Spleen (tissue), 7 donors: Measurements from ENCODE around the gene SIVA1.

Experiments
- POLR2A ChIP-seq, 3 donors: fragments of 450-650 bp; IDR thresholded peaks; one replicate each; pipeline ENCODE4 v1.5.1; 2017; ENCODE audit warnings: antibody characterized with exemption in 3 of 3, mild to moderate bottlenecking in 1 of 3
- TF ChIP-seq, protein P1 (sequence below), 11 experiments: fragments of 200-600 bp in 7 of 11; fragments of 450-650 bp in 4 of 11; sonication (generic) in 4 of 11; IDR thresholded peaks in 8 of 11; conservative IDR thresholded peaks in 3 of 11; 1 replicate in 7 of 11; 2 replicates in 4 of 11; pipeline versions ENCODE4 v1.4.0 to v1.8.0; 2016 to 2021; ENCODE audit warnings: antibody characterized with exemption in 11 of 11, inconsistent platforms in 4 of 11, mild to moderate bottlenecking in 1 of 11
- donor health status: DM: no; HTN: no; CAD: no; lungs with moderate emphysema.
- donor health status: DM: no; HTN: no; CAD: no.
- donor health status: DM: no; HTN: no; CAD: no.

DNA sequence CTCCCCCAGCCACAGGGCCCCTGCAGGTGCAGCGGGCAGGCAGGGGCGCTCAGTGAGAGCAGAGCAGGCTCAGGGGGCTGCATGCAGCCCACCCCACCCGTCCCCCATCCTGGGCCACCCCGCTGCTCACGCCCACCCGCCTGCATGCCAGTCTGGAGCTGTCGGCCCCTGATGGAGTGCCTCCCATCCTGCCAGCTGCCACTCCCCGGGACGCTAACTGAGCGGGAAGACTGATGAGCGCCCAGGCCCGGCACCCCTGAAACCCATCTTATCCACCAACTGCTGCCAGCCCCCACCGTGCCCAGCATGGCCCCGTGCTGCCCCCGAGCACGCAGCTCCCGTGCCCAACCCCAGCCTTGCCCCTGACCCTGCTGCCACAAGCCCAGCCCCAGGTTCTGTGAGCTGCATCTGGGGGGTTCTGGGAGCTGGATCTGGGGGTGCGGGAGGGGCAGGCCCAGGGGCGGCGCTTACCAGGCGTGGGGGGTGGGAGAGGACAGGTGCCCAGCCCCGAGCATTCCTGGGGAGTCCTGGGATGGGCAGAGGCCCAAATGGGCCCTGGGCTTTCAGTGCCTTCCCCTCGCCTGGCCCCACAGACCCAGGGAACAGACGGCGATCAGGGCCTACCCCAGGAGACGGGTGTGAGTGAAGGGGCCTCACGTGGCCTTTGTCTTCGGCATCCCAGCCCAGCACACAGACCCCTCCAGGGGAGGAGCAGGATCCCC, 29.3 kb downstream of the SIVA1 start:
- TF ChIP-seq, protein P1, sequence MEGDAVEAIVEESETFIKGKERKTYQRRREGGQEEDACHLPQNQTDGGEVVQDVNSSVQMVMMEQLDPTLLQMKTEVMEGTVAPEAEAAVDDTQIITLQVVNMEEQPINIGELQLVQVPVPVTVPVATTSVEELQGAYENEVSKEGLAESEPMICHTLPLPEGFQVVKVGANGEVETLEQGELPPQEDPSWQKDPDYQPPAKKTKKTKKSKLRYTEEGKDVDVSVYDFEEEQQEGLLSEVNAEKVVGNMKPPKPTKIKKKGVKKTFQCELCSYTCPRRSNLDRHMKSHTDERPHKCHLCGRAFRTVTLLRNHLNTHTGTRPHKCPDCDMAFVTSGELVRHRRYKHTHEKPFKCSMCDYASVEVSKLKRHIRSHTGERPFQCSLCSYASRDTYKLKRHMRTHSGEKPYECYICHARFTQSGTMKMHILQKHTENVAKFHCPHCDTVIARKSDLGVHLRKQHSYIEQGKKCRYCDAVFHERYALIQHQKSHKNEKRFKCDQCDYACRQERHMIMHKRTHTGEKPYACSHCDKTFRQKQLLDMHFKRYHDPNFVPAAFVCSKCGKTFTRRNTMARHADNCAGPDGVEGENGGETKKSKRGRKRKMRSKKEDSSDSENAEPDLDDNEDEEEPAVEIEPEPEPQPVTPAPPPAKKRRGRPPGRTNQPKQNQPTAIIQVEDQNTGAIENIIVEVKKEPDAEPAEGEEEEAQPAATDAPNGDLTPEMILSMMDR (IDR thresholded peaks at IDR 0.05 in 8 of 11, conservative IDR thresholded peaks at IDR 0.05 in 3 of 11), result no peak
- no peak for TF ChIP-seq POLR2A (IDR thresholded peaks at IDR 0.05)
